ENCODE data around the gene ZNF813.

GRCh38 chr19:53538378-53539109 is 71.0 kb downstream of the ZNF813 start:
- TF ChIP-seq CTCF (IDR thresholded peaks at IDR 0.05), result no peak
- TF ChIP-seq EZH2 (IDR thresholded peaks at IDR 0.05; ENCODE audit: borderline replicate concordance, insufficient read depth, low read depth, low read length, poor library complexity, severe bottlenecking), result no peak

Data from B cell (primary cell).